HCT116 (cell line): ENCODE measurements around the gene PAMR1.

Experiments
- EZH2 ChIP-seq: fragments of 200-600 bp; sonication (generic); IDR thresholded peaks from 2 replicates; pipeline ENCODE4 v1.6.1; 2017; ENCODE audit warnings: antibody characterized with exemption, mixed run types
- POLR2A ChIP-seq: IDR thresholded peaks from 2 replicates; pipeline ENCODE4 v1.7.0; 2011; ENCODE audit warnings: borderline replicate concordance; ENCODE audit not compliant: insufficient read depth, insufficient read length; ENCODE audit errors: extremely low read depth
- POLR2AphosphoS5 ChIP-seq: IDR thresholded peaks from 2 replicates; pipeline ENCODE4 v1.6.1; 2011; ENCODE audit warnings: mild to moderate bottlenecking, low read depth, low read length, moderate library complexity
- REST ChIP-seq: IDR thresholded peaks from 2 replicates; pipeline ENCODE4 v1.6.1; 2012; ENCODE audit warnings: low read depth
- TF ChIP-seq, protein P1 (sequence below), 3 experiments: fragments of 200-600 bp in 1 of 3; sonication (generic) in 1 of 3; IDR thresholded peaks in 2 of 3; conservative IDR thresholded peaks in 1 of 3; 2 replicates each; pipeline ENCODE4 v1.5.1; 2012 to 2017; ENCODE audit warnings: low read depth in 2 of 3, low read length in 2 of 3, antibody characterized with exemption in 1 of 3, borderline replicate concordance in 1 of 3, control low read depth in 1 of 3, mild to moderate bottlenecking in 1 of 3, mixed read lengths in 1 of 3, mixed run types in 1 of 3, moderate library complexity in 1 of 3; ENCODE audit not compliant: insufficient read depth in 1 of 3

DNA sequence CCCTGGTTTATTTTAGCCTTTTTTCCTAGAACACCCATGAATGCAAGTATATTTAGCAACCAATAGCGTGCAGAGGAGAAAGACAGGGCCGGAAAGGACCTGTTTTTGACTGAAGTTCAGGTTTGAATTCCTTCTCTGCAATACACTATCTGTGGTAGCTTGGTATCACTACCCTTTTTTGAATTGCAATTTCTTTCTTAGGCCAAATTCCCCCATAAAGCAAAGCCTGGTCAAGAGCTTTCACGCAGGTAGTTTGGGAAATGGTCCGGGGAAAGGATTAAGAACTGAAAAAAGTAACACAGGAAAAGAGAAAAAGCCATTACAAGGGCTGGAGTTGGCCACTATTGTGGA, 38.8 kb upstream of the PAMR1 start:
- TF ChIP-seq POLR2A, result no peak
- TF ChIP-seq, protein P1, sequence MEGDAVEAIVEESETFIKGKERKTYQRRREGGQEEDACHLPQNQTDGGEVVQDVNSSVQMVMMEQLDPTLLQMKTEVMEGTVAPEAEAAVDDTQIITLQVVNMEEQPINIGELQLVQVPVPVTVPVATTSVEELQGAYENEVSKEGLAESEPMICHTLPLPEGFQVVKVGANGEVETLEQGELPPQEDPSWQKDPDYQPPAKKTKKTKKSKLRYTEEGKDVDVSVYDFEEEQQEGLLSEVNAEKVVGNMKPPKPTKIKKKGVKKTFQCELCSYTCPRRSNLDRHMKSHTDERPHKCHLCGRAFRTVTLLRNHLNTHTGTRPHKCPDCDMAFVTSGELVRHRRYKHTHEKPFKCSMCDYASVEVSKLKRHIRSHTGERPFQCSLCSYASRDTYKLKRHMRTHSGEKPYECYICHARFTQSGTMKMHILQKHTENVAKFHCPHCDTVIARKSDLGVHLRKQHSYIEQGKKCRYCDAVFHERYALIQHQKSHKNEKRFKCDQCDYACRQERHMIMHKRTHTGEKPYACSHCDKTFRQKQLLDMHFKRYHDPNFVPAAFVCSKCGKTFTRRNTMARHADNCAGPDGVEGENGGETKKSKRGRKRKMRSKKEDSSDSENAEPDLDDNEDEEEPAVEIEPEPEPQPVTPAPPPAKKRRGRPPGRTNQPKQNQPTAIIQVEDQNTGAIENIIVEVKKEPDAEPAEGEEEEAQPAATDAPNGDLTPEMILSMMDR (IDR thresholded peaks at IDR 0.05 in 2 of 3, conservative IDR thresholded peaks at IDR 0.05 in 1 of 3; ENCODE audit: borderline replicate concordance in 1 of 3, insufficient read depth in 1 of 3, low read depth in 2 of 3, low read length in 2 of 3), result no peak
- no peak for TF ChIP-seq REST
- TF ChIP-seq EZH2, result no peak
- no peak for TF ChIP-seq POLR2AphosphoS5
